DND-41 (cell line): ENCODE measurements around the gene CD19.

Source experiments
- ATAC-seq: fragments of 200-7000 bp; cut with Tn5 transposase; 3 replicates; pipeline ENCODE4 v1.9.1; 2021; ENCODE audit warnings: low read depth; ENCODE audit not compliant: insufficient read depth
- DNase-seq: peaks from one replicate; pipeline ENCODE4 v3.0.0-alpha.2; 2020
- H2AFZ ChIP-seq: 2 replicates; pipeline ENCODE4 v1.6.0; 2012; ENCODE audit warnings: low read depth, low read length
- H3K27ac ChIP-seq: 2 replicates; pipeline ENCODE4 v1.5.1; 2012; ENCODE audit warnings: low read length, inconsistent platforms
- H3K27me3 ChIP-seq: fragments of 200-600 bp; sonication (generic); 2 replicates; pipeline ENCODE4 v1.6.0; 2012; ENCODE audit warnings: low read length, mild to moderate bottlenecking, inconsistent platforms; ENCODE audit not compliant: insufficient read depth, poor library complexity
- H3K36me3 ChIP-seq: 2 replicates; pipeline ENCODE4 v1.5.1; 2012; ENCODE audit warnings: low read length, inconsistent platforms; ENCODE audit not compliant: insufficient read depth
- H3K4me1 ChIP-seq: 2 replicates; pipeline ENCODE4 v1.5.1; 2012; ENCODE audit warnings: mild to moderate bottlenecking, low read length; ENCODE audit not compliant: insufficient read depth
- H3K4me2 ChIP-seq: 2 replicates; pipeline ENCODE4 v1.6.0; 2012; ENCODE audit warnings: mild to moderate bottlenecking, moderate library complexity, low read length, inconsistent platforms; ENCODE audit not compliant: insufficient read depth
- H3K4me3 ChIP-seq, 2 experiments: fragments of 200-600 bp in 1 of 2; shearing (Covaris generic) in 1 of 2; 2 replicates each; pipeline ENCODE4 v1.5.1; 2012 to 2016; ENCODE audit warnings: inconsistent platforms in 2 of 2, low read length in 2 of 2, mild to moderate bottlenecking in 2 of 2, low read depth in 1 of 2, moderate library complexity in 1 of 2
- H3K79me2 ChIP-seq: 2 replicates; pipeline ENCODE4 v1.6.0; 2012; ENCODE audit warnings: low read length, inconsistent platforms; ENCODE audit not compliant: insufficient read depth
- H3K9ac ChIP-seq: 2 replicates; pipeline ENCODE4 v1.6.0; 2012; ENCODE audit warnings: low read depth, mild to moderate bottlenecking, inconsistent platforms, low read length, moderate library complexity
- H3K9me3 ChIP-seq: 2 replicates; pipeline ENCODE4 v1.5.1; 2012; ENCODE audit warnings: low read length, moderate library complexity, mild to moderate bottlenecking, inconsistent platforms; ENCODE audit not compliant: insufficient read depth, severe bottlenecking
- H4K20me1 ChIP-seq: 2 replicates; pipeline ENCODE4 v1.6.0; 2012; ENCODE audit warnings: low read length; ENCODE audit not compliant: insufficient read depth
- CTCF ChIP-seq: IDR thresholded peaks from 2 replicates; pipeline ENCODE4 v1.5.1; 2012; ENCODE audit warnings: borderline replicate concordance, low read length, moderate library complexity, mild to moderate bottlenecking; ENCODE audit not compliant: poor library complexity, severe bottlenecking; ENCODE audit errors: extremely low read depth
- EZH2 ChIP-seq: IDR thresholded peaks from 3 replicates; pipeline ENCODE4 v1.6.1; 2012; ENCODE audit warnings: borderline replicate concordance, low read depth, mild to moderate bottlenecking, moderate library complexity, low read length, inconsistent platforms; ENCODE audit not compliant: severe bottlenecking

The CD19 gene

GRCh38 chr16:28986046-28986445, 54.3 kb downstream of the CD19 start:
- H3K27me3 ChIP-seq: no peaks in the 10 kb centered on the region
- TF ChIP-seq EZH2 (no peak), CTCF (no peak)
- H3K36me3 ChIP-seq: peaks cover 47% of the 10 kb centered on the region
- ATAC-seq: no peak
- H4K20me1 ChIP-seq: no peaks in the 10 kb centered on the region
- H3K4me3 ChIP-seq: peak overlapping the region in 1 of 2 experiments; percentile 49; a peak in 2 of 4 replicates
- H3K79me2 ChIP-seq: no peaks in the 10 kb centered on the region
- DNase-seq: no peak
- peak overlapping the region; percentile 51; the same call in 1 of the 2 replicates for H3K27ac ChIP-seq
- no peak overlapping the region for H2AFZ ChIP-seq
- H3K4me1 ChIP-seq: peaks cover 27% of the 10 kb centered on the region
- no peaks in the 10 kb centered on the region for H3K9me3 ChIP-seq
- peak overlapping the region; percentile 47; the same call in 1 of the 2 replicates for H3K9ac ChIP-seq
- peak overlapping the region; percentile 61; the same call in 1 of the 2 replicates for H3K4me2 ChIP-seq

- H4K20me1 ChIP-seq: no peaks in the 10 kb centered on the region
- ATAC-seq (no peak), DNase-seq (no peak)
- no peaks in the 10 kb centered on the region for H3K79me2 ChIP-seq
- H3K27me3 ChIP-seq: no peaks in the 10 kb centered on the region
- no peaks in the 10 kb centered on the region for H3K9me3 ChIP-seq
- no peak overlapping the region for H3K4me2 ChIP-seq
- H3K4me3 ChIP-seq: no peak overlapping the region
- TF ChIP-seq CTCF: no peak
- no peak for TF ChIP-seq EZH2
- H3K27ac ChIP-seq: no peak overlapping the region
- no peak overlapping the region for H2AFZ ChIP-seq
- no peak overlapping the region for H3K9ac ChIP-seq
- H3K36me3 ChIP-seq: peaks cover 43% of the 10 kb centered on the region
- H3K4me1 ChIP-seq: peaks cover 27% of the 10 kb centered on the region
Observed at GRCh38 chr16:28986492-28986891, 54.7 kb downstream of the CD19 start.

GRCh38 chr16:28987170-28987853, 55.5 kb downstream of the CD19 start:
- H3K4me3 ChIP-seq: no peak overlapping the region
- H3K4me2 ChIP-seq: no peak overlapping the region
- peaks cover 35% of the 10 kb centered on the region for H3K36me3 ChIP-seq
- no peaks in the 10 kb centered on the region for H4K20me1 ChIP-seq
- H2AFZ ChIP-seq: no peak overlapping the region
- H3K9me3 ChIP-seq: no peaks in the 10 kb centered on the region
- H3K27ac ChIP-seq: no peak overlapping the region
- DNase-seq: no peak
- no peak for ATAC-seq
- no peaks in the 10 kb centered on the region for H3K79me2 ChIP-seq
- H3K9ac ChIP-seq: no peak overlapping the region
- H3K27me3 ChIP-seq: no peaks in the 10 kb centered on the region
- no peak for TF ChIP-seq CTCF
- TF ChIP-seq EZH2: no peak
- H3K4me1 ChIP-seq: peaks cover 27% of the 10 kb centered on the region
